Effector CD4-positive, alpha-beta T cell (primary cell): ENCODE data around the gene GREB1.

Experiments used
- DNase-seq: peaks from one replicate; pipeline ENCODE4 v3.0.0-alpha.2; 2020

The GREB1 gene

DNA sequence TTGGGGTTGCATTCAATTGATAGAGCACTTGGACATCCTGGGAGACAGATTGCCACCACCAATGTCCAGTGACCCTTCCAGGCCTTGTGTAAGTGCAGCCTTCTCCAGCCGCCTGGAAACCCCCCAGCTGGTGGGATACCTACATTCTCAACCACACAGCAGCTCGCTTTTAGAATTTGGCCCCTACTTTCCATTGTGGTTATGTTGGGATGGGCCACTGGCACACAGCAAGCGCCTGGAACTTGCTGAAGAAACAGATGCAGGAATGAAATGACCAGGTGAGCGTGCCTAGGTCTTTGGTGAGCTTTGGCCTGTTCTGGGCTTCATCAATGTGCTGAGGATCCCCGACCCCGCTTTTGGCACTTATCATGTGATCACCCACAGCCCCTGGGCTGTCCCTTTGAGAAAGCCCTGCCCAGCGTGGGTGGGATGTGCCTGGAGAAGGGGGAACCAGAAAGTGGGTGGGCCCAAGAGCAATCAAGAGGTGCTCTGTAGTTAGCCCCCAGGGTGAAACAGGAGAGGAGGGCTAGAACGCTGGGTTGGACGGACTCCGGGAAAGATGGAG lies 152.1 kb downstream of the GREB1 start:
- no peak for DNase-seq

DNA sequence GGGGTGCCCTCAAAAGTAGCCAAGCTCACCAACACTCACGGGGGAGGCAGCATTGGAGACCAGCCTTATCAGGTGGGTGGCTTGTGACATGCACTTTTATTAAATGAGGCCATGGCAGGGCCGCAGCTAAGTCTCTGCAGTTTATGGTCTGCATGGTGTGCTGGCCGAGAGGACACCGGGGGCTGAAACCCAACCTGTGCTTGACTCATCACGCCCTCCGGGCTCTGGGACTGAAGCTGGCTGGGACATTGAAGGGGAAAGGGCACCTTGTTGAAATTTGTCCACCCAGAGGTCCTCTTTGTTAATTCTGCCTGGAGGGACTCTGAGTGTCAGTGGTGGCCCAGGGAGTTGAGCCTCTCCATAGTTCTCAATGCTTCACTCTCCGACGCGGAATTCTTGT lies 153.9 kb downstream of the GREB1 start:
- DNase-seq, result no peak

DNA sequence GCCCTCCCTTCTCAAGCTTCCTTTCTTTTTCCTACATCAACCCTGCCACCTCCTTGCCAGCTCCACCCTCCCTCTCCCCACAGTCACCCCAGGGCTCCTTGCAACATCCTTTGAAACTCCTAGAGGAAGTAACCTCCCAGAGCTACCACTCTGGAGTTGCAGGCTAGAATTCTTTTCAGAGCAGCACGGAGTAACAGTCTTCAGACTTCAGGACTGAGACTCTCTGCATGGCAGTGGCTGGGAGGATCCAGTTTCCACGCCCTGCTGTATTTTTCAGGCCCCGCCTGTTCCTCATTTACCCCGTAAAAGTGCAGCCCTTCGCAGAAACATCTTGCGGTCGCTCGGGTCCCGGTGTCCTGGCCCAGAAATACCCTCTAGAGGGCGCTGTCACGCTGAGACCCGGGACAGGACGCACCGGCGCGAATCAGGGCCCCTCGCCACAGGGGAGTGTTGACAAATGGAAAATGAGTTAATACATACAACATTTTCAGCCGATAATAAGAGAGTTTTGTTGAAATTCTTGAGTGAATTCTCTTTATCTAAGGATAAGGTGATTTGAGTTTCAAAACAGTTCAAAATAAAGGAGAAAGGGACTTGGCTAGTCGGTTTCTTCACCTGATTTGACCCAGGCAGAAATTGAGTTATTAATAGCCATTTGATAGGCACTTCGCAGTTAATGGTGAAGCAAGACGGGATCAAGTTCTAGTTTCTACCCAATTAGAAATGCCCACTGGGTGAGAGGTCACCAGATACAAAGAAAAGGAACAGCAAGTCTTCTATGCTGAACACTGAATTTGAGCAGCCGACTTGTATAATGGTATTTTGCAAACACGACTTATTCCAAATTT lies 154.6 kb downstream of the GREB1 start:
- DNase-seq, result peak; percentile 67

DNA sequence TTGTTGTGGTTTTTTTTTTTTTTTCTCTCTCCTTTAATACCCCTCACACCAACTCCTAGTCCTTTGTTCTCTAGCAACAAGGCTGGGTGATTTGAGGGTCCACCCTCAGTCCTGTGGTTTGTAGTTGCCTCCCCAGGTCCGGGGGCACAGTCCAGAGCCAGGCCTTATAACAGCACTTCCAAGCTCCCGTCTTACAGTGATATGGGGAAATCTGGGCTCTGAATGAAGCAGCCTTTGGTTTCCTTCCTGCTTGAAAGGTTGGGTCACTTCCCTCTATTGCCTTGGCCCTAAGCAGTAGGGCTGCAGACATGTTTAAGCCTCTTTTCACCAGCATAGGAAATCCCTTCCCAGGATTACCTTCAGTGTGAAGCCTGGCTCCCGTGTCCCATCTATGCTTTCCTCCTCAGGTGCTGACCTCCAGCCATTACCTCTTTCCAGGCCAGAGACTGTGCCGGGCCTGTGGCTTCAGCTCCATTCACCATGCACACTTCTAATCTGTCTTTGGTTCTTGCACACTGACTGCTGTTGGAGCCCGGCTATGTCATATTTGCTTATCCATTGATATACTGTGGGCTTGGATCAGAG lies 157.3 kb downstream of the GREB1 start:
- no peak for DNase-seq
